HG02840 (cell line): ENCODE results near the gene PRKCQ.
"Not testable (repeated sequence)": the region's sequence is repeated elsewhere in the genome, so short reads cannot be mapped to it uniquely, and the experiment has no call there.

Experiments
- ATAC-seq: cut with Tn5 transposase; IDR thresholded peaks from one replicate; pipeline ENCODE4 v1.9.1; 2021; ENCODE audit warnings: mild to moderate bottlenecking, moderate library complexity, moderate number of reproducible peaks; ENCODE audit not compliant: unreplicated experiment, low FRiP score

PRKCQ gene

GRCh38 chr10:6464862-6465430 lies 115.1 kb downstream of the PRKCQ start:
- no peak for ATAC-seq

DNA sequence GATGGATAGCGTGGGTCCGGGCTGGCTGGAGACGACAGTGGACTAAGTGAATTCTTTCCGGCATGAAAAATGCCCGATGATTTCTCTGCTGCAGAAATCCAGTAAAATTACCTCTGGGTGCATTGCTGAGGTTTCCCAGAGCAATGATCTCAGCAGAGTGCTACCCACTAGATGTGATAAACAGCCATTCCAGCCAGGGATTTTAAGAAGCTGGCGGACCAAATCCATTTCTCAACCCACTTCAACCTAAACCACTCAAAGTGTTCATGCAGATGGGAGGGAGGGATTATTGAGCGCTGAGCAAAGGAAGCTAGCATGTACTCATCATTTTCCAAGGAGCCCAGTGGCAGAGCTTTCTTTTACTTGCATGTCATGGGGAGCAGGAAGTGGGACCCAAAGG lies 116.7 kb downstream of the PRKCQ start:
- ATAC-seq: no peak

DNA sequence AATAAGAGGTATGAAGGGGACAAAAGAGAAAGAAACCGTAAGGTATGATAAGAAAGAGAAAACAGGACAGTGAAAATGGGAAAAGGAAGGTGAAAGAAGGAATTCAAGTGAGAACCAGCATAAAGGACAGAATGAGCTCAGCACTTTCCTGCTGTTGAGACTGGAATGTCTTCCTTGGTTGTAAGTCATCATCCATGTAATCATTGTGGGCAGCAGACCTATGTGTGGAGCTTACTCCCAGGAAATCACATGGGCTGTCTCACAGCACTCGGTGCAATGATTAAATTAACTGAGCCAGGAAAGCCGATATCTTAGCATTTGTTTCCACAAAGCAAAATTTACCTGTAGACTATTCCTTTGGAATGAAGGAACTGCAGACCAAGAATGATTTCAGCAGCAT lies 118.1 kb downstream of the PRKCQ start:
- ATAC-seq: no peak

GRCh38 chr10:6460861-6461409 lies 119.1 kb downstream of the PRKCQ start:
- no peak for ATAC-seq

DNA sequence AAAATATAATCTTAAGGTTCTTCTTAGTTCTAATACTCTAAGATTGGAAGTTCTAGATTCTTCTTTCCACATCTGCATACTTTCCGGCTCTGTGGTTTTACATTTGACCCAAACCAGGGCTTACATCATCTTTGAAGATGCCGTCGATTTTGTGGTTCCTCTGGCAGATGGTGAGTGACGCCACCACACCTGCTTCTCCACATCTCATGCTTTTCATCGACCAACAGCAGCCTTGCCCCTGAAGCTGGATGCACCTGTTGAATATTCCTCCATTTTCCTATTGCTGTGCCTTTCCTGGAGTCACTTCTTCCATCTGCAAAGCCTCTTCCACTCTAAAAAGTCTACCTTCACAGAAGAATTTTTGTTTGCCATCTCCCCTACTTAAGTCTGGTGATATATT lies 121.3 kb downstream of the PRKCQ start:
- no peak for ATAC-seq

- no peak for ATAC-seq
These were observed 122.7 kb downstream of the PRKCQ start for GRCh38 chr10:6457376-6457775.

DNA sequence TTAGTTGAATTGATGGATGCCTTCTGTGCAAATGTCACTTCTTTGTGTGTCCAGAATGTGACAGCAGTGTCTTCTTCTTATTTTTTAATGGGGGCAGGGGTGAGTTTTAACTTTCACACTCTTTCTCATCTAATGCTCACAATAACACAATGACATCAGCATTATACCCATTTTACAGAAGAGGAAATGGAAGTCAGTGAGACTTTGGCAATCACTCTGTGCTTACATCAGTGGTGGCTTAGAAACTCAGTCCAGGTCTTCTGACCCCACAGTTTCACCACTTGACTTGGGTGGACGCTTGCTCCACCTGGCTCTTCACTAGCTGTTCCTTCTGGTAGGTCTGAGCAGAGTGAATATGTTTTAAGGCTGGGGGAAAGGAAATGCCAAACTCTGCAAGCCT lies 124.0 kb downstream of the PRKCQ start:
- no peak for ATAC-seq

- ATAC-seq: no peak
These were observed 124.5 kb downstream of the PRKCQ start for GRCh38 chr10:6455592-6455991.

DNA sequence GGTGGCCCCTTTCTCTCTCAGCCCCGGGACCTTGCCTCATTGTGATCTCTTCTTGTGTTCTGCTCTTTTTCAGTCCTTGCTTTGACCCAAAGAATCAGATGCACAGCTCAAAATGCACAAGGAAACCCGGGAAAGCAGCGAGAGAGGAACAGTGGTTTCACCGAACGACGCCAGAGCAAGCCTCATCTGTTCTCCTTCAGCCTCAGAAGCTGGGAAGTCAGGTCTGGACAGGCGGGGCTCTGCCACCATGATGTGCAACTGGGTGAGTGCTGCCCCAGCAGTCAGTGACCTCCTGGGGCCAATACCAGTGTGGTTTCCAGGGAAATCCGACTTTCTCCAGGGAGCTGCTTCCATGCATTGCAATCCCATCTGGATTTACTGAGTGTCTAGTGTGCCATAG lies 133.4 kb downstream of the PRKCQ start:
- ATAC-seq: no peak

- ATAC-seq: no peak
These were observed 134.3 kb downstream of the PRKCQ start for GRCh38 chr10:6445671-6446316.

GRCh38 chr10:6439875-6440274 lies 140.2 kb downstream of the PRKCQ start:
- not testable (repeated sequence) for ATAC-seq

DNA sequence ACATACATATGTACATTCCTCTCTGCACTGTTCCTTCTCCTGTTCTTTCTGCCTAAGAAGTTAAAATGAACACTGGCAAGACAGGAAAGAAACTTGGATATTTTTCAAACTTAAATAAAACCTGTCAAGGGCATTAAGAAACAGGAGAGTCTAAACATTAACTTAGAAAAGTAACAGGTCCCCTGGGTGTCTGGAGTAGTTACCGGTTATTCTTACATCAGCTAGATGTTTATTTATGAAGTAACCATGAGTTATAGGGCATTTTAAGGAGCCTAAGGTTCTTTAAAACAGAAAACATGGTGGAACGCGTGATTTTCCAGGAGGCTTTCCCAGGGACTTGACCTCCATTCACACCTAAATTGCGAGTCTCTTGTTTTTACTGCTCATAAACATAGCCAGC lies 148.2 kb downstream of the PRKCQ start:
- no peak for ATAC-seq

DNA sequence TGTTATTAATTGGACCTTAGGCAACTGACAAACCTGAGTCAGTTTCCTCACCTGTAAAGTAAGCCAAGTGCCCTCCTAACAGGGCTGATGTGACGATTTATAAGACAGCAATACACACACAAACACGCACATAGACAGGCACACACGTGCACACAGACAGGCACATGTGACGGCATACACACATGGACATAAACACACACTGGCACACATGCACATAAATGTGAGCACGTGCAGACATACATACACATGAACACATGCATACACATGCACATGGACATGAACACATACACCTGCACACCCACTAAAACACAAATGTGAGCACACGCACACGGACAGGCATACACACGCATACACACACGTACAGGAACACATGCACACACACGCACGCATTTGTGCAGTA lies 148.9 kb downstream of the PRKCQ start:
- ATAC-seq: no peak

DNA sequence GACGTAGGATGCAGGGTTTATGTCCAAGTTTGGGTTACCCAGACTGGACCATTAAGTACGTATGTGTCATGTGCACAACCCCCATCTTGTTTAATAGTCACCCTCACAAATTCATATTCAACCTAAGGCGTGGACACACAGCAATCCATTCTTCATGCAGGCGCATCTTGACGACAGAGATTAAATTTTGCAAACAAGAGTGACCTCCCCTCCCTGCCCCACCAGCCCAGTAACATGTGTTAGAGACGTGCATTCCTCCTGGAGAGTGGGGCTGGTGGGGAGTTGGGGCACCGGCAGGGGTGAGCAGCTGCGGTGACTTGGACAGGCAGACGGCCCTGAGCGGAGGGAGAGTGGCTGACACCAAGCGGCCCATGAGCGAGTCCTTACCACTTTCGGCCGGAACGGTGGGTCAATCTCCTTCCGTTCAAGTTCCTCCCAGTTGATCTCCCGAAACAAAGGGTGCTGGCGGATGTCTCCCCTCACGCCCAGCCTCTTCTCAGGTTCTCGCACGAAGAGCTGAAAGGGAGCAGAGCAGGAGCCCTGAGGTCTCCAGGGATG lies 149.6 kb downstream of the PRKCQ start:
- no peak for ATAC-seq

DNA sequence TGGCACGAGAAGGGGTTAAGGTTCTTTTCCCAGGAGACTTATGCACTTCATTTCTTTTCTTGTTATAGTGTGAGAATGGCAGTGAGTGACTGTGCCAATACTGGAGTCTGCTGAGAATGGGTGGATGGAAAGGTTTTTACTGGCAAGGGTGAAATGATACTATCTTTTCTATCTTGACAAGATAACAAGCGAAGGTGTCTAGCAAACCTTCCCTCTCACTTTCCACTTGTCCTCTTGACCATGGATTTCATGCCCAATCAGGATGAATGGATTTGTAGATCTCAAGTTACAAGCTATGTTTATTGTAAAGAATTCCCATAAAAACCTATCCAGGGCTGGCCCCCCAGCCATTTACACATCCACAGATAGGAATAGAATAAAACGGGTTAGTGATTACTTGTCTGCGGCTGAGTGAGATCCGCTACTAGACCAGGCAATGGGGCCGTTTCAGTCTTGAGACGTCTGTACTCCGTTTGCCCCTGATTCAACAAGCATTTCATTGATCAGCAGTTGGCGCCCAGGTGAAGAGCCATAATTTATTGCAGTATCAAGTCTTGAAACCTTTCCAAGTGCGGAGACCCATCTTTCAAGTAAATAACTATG lies 152.6 kb downstream of the PRKCQ start:
- ATAC-seq: no peak

DNA sequence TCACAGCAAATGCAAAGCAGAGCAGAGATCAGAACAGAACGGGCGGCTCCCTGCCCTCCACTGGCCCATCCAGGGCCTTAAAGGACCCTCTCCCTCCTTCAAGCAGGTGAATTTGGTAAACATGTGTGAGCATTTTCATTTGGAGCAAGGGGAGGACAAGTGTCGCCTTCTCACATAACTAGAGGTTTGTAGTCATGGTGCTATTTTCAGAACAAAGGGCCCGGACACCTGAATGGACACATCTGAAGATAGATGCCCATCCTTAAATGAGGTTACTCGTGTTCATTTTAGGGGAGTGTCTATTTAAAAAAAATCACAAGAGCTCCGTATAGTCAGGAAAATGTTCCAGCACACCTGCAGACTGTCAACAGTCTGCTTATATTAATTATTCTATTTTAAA lies 153.8 kb downstream of the PRKCQ start:
- no peak for ATAC-seq

DNA sequence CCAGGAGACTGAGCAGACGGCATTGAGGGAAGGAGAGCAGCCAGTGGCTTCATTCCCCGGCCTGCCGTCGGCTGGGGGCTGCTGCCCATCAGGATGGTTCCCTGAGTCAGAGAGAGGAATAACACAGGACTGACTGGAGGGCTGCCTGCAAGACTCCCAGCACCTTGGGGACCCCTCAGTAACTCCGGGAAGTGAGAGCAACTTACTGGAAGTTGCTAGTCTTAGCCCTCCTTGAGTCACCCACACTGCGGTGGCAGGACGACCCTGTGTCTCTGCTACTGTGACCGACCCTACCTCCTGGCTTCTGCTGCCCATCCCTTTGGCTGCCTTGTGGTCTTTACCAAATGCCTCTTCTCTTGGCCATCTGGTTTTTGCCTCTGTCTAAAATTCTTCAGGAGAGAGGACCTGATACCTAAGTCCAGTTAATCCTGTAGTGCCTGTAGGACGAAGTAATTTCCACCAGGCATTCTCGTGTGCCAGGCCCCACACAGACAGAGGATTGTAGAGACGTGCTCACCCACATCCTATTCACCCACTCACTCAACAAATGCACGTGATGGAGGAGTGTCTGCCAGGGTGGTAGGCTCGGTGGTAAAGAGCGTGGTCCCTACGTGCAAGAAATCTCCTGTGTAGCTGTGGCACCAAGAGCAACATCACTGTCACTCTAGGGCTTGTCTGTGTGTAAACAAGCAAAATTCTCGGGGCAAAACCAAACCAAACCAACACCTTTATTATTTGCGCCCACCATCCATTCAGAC lies 156.5 kb downstream of the PRKCQ start:
- ATAC-seq: no peak

- ATAC-seq: no peak
These were observed 157.1 kb downstream of the PRKCQ start for GRCh38 chr10:6423004-6423403.

DNA sequence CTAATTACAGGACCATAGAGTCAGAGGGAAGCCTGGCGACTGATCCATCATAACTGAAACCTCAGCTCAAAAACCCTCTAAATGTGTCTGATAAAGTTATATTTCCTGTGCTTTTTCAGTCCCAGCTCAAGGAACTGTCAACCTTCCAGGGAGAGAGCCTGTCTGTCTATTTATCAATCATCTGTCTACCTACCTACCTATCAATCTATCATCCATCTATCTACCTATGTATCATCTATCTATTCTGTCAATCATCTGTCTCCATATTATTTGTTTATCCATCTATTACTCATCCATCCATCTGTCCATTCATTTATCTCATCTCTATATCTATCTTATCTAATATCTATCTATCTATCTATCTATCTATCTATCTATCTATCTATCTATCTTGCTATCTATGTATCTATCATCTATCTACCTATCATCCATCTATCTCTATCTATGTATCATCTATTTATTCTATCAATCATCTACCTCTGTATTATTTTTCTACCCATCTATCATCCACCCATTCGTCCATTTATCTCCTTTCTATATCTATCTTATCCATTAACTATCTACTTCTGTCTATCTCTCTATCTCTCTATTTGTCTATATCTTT lies 161.4 kb downstream of the PRKCQ start:
- ATAC-seq: no peak

DNA sequence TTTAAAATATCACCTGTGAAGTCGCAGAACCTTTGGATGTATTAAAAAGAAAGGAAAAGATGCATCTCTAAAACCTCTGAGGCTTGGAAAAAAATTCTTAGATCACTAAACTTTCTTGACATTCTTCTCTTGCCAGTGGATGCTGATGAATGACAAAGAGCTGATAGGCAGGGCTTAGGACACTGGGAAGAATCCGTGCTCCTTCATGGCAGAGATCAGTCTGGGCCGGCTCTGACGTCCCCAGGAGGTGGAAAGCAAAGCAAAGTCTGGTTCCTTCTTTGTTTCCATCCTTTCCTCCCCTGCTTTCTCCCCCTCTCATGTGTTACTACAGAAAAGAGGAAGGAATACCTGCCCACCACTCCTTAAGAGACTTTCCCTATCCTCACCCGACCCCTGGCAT lies 161.9 kb downstream of the PRKCQ start:
- ATAC-seq: no peak
